Dedifferentiated amniotic fluid mesenchymal stem cell (primary cell): Measurements from ENCODE around the gene U2AF1.
"Not testable (repeated sequence)": the region's sequence is repeated elsewhere in the genome, so short reads cannot be mapped to it uniquely, and the experiment has no call there.

Experiments used
- DNase-seq: peaks from one replicate; pipeline ENCODE4 v3.0.0-alpha.2; 2016; ENCODE audit errors: extremely low spot score

U2AF1 gene, protein sequence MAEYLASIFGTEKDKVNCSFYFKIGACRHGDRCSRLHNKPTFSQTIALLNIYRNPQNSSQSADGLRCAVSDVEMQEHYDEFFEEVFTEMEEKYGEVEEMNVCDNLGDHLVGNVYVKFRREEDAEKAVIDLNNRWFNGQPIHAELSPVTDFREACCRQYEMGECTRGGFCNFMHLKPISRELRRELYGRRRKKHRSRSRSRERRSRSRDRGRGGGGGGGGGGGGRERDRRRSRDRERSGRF

DNA sequence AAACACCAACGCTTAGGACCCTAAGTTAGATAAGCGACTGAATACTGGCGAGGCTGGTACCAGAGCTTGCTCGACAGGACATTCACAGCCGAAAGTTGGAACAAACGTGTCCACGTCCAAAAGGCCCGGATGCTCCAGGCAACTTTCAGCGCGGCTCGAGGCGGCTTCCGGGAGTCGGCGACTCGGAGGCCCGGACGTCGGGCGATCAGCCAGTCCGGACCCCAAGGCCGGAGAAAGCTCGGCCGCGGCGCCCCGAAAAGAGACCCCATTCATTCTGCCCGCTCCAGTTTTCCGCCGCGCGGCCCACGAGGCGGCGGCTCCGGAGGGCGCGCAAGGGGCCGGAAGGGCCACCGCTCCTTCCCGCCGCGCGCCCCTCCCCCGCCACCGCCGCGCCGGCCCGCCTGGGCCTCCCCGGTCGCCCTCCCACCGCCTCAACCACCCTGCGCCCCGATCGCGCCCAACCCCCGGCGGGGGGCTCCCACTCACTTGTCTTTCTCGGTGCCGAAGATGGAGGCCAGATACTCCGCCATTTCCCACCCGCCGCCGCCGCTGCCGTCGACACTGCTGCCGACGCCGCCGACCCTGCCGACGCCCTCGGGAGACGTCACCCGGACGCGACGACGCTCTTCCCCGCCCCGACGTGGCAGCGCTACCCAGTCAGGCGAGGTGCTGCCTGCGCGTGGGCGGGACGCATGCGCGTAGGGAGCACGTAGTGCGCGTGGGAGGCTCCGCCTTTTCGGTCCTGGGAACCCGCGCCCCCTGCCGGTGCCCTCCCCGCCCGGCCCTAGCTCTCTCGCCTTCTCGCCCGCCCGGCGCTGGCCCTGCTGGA lies at the start of gene U2AF1:
Gene U2AF1 (minus strand): TSS at position 606 of the 829 bp plus-strand sequence. CDS start 76 bp downstream, at position 530.
- DNase-seq, result not testable (repeated sequence)

DNA sequence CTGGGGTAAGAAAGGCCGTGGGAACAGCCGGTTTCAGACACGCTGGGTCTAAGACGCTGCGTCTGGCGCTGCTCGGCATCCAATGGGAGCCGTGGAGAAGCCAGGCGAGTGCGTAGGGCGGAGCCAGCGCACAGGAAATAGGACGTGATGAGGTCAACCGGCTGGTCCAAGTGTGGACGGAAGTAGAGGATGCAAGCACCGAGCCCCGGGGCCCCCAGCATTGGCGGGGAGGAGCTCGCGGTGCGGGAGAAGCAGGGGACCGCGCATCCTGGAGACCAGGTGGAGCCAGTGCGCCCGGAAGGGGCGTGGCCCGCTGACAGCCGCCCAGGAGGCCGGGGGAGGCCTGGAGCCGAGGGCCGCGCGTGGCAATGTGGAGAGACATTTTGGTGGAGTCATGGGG lies 46.2 kb upstream of the U2AF1 start:
- DNase-seq, result not testable (repeated sequence)

DNA sequence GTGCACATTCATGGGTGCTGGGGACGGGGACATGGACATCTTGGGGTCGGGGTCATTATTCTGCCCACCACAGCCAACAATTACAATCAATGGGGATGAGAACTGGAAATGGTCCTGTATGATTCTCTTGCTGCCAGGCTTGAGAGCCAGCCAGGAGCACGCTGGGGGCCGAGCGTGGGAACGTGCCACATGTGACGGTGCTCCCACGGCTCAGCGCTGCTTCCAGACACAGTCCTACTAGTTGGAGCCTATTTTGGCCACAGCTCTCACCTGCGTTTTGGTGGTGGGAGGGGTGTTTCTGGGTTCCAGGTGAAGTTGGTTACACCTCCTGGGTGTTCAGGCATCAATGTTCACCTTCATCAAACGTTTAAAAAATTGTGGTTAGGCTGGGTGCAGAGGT lies 42.0 kb upstream of the U2AF1 start:
- DNase-seq, result not testable (repeated sequence)

DNA sequence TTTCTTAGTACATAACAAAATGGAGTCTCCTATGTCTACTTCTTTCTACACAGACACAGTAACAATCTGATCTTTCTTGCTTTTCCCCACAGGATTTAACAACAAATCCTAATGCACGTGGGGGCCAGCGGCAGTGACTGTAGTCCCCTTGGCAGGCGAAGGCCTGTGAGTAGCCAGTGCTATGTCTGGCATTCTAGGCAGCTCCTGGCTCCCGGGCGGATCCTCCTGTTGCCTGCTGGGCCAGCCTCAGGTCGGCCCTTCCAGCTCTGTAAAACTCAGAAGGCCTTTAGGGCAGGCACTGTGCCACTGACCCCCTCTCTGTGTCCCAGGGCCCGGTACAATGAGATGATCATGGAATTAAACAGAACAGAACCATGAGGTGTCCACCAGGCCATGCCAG lies 40.6 kb upstream of the U2AF1 start:
- not testable (repeated sequence) for DNase-seq

DNA sequence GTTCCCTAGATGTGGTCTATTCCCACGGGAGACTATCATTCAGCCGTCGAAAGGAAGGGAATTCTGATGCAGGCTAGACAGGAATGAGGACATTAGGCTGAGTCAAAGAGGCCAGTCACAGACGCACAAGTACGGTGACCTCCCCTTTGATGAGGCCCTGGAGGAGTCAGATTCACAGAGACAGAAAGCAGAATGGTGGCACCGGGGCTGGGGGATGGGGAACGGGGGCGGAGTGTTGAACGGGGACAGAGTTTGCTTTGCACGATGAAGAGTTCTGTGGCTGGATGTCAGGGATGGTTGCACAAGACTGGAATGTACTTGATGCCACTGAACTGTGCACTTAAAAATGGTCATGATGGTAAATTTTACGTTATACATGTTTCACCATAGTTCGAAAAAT lies 39.3 kb upstream of the U2AF1 start:
- DNase-seq, result not testable (repeated sequence)

DNA sequence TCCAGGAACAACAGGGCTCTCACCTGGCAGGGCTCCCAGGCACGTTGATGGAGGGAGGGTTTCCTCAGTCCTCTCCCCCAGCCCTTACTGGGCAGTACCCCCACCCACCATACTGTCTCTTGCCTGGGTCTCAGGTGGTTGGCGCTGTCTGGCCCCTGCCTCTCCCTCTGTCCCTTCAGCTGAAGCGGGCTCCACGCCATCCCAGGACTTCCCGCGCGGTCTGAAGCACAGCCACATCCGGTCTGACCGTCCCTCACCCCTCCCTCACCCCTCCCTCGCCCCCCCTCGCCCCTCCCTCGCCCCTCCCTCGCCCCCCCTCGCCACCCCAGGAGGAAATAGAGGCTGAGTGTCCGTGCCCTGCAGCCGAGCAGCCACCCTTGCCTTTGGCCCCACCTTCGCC lies 34.0 kb upstream of the U2AF1 start:
- not testable (repeated sequence) for DNase-seq

DNA sequence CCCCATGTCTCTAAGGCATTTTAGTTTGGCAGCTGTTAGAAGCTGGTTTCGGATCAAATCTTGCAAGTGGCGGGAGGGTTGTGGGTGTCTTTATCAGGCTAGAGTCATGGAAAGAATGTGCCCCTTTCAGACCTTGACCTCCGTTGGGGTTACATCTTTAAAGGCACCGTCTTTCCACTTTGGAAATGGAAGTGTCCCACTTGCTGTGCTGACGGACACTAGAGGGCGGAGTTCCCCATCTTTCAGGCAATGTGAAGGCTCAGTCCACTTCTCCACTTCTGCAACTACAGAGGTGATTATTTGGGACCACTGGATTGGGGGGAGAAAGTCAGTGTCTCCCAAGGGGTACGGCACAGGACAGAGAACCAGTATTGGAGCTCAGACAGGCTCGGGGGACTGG lies 31.6 kb upstream of the U2AF1 start:
- DNase-seq, result not testable (repeated sequence)

DNA sequence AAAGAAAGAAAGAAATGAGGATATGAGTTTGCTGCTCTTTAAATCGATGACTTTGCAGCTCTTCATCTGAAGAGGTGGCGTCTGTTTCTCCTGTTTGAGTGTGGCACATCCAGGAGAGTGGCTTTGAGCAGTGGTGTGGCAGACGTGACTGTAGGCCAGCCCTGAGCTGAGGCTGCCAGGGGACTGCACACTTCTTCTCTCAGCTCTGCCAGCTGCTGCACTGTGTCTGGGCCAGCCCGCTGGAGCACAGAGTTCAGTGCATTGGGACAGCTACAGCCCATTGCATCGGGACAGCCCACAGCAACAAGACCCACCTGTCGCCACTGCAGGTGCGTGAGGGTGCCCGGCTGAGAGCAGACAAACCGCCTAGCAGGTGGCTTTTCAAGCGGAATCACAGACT lies 27.1 kb upstream of the U2AF1 start:
- not testable (repeated sequence) for DNase-seq

DNA sequence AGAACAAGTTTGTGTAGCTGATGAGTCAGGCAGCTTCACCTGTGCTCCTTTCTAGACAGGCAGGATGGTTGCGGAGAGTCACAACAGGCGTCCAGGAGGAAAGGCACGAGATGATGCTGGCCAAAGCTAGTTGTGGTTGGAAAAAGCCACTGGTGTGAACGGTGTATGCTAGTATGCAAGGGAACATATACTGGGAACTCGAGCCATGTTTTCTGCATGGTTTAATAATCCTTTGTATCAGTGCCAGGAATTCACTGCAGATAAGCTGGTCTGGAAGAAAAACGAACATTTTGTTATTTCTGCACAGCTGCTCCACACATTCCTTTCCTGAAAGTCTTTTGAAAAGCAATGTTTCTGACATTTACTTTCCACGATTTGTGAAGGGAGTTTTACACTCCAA lies 22.7 kb upstream of the U2AF1 start:
- DNase-seq, result not testable (repeated sequence)

DNA sequence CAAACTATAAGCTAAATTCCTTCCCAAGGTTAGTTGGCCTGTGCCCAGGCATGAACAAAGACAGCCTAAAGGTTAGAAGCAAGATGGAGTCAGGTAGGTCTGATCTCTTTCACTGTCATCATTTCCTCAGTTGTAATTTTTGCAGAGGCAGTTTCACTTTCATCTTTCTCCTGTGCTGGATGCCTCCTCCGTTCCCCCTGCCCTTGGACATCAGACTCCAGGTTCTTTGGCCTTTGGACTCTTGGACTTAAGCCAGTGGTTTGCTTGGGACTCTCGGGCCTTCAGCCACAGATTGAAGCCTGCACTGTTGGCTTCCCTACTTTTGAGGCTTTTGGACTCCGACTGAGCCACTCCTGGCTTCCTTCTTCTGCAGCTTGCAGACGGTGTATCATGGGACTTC lies 8.6 kb upstream of the U2AF1 start:
- DNase-seq, result not testable (repeated sequence)

DNA sequence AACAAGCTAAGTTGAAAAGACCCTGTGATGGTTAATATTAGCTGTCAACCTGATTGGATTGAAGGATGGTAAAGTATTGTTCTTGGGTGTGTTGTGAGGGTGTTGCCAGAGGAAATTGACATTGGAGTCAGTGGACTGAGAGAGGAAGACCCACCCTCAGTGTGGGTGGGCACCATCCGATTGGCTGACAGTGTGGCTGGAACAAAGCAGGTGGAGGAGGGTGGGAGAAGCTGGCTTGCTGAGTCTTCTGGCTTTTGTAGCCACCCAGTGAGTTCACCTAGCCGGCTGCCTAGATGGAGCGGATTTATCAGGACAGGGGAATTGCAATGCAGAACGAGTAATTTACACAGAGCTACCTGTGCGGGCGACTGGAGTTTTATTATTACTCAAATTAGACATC lies 7.1 kb upstream of the U2AF1 start:
- not testable (repeated sequence) for DNase-seq

DNA sequence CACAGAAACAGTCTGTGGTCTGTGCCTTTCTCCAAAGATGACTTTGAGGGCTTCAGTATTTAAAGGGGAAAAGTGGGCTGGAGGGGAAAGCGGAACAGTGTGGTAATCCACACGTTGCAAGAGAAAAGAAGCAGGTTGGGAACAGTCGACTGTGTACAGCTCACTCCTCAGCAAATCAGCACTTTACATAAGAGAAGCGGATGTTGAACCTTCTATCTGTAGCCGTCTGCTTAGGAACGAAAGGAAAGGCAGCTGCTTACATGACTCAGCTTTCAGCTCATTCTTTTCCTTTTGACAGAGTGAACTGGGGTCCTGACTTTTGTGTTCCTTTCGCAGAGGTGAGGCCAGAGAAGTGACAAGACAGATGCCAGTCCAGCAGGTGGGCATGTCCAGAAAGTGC lies 1.6 kb upstream of the U2AF1 start:
- DNase-seq, result not testable (repeated sequence)

DNA sequence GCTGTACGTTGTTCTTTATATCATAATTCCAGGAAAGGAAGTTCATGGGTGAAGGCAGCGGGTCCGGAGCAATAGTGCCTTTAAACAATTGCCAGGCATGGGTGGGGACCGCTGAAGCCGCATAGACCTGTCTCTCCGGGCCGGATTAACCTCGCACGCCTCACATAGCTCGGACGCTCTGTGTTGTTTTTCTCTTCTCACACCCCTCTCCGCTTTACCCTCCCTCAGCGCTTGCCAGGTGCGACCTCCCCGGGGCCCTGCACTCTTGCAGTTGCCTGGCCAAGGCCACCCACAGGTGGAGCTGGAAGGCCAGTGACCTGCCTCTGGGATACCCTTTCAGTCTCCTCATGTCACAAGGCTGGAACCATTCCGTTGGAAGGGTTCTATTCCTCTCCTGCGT lies 807 bp upstream of the U2AF1 start:
- DNase-seq, result not testable (repeated sequence)

DNA sequence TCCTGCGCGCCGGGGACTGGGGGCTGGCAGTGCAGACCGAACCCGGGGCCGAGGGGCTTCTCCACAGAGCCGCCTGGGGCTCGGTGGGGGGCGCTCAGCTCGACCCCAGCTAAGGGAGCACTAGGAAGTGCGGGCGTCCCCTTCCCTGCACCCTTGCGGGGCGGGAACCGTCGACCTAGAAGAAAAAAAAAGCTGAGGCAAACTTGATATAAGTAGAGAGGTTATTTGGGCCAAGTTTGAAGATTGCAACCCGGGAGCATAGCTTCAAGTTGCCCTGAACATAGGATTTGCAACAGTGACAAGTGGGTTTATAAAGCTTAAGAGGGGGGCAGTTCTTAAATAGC lies 396 bp upstream of the U2AF1 start:
- DNase-seq, result not testable (repeated sequence)

DNA sequence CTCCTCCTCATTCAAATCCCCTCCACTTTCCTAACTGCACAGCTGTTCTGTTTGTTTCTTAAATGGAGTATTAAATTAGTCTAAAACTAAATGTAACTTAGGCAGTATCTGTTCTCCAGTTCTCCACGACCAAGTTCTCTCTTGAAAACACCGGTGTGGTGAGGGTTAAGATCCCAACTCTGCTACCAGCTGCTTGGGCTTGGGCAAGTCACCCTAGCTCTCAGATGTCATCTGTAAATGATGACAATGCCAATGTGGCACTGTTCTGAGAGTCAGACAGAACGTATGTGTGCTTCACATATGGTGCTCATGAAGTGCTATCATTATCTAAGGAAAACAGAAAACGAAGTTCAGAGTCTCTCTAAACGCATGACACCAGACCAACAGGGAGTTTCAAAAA lies 2.7 kb downstream of the U2AF1 start:
- DNase-seq, result not testable (repeated sequence)

DNA sequence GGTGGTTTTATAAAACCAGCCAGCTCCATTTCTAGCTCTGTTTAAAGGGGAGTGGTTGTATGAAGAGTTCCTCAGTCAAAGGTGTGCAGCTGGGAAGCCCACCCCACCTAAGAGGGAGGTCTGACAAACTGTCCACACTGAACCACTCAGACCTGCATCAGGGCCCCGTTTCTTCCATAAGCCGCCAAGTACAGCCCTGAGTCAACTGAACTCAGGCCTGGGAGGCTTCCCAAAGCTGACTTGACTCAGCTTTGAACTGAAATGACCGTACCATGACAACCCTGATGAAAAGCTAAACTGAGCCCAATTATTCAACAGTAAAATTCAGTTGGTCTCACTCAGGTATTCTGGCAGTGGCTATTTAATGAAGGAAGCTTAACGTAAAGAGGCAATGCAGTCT lies 5.1 kb downstream of the U2AF1 start:
- DNase-seq, result not testable (repeated sequence)

DNA sequence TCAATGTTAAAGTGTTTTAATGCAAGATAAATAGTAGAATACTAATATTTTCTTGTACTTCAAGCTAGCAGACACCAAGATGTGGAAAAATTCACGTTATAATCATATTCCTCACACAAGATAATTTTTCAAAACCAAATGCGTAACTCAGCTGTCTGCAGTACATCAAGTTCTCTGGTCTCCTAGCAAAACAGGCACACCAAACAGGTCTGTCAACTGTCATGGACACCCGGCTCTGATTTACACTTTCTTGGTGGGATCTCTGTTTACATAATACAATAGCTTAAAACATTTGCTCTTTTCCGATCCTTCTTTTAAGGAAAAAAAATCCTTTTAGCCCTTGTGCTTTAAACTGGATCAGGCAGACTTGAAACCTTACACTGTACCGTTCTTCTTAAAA lies 5.7 kb downstream of the U2AF1 start:
- not testable (repeated sequence) for DNase-seq

DNA sequence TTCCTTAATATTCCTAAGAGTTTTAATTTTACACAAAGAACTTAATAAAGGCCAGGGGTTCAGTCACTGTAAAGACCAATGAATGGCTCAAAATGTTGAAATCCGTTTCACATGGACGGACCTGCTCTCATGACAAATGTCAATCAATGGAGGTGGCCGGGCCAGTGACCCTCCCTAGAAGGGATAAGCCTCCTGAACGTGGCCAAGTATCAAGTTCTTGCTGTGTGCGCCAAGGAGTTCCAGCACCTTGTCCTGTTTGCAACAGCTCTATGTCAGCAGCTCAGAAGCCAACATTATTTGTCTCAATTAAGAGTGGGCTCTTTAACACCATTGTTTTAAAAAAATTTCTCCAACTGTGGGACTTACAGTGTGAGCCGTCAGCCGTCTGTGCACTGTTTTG lies 6.4 kb downstream of the U2AF1 start:
- not testable (repeated sequence) for DNase-seq

DNA sequence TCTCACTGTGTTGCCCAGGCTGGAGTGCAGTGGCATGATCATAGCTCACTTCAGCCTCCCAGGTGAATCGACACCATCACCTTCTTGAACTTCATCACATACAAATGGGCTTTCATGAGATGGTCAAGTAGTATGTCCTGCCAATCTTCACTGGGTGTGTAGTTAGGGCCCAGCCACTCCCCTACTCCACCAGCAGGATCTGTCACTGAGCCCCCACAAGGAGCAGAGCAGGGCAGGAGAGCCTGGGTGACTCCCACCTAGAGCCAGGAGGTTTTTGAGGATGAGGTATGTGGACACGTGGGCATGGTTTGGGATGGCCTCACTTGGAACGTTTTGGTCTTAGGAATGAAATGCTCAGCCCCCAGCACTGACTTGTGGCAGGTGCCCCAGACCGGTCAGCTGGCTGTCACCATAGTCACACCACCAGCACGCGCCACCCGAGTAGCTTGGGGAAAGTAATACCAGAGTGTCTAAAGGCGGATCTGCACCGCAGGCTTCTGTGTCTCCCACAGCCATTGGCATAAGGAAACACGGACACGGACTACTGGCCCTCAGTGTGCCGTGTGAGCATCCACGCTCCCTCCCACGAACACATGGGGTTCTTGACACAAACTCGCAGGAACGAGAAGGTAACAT lies 15.3 kb downstream of the U2AF1 start:
- not testable (repeated sequence) for DNase-seq

DNA sequence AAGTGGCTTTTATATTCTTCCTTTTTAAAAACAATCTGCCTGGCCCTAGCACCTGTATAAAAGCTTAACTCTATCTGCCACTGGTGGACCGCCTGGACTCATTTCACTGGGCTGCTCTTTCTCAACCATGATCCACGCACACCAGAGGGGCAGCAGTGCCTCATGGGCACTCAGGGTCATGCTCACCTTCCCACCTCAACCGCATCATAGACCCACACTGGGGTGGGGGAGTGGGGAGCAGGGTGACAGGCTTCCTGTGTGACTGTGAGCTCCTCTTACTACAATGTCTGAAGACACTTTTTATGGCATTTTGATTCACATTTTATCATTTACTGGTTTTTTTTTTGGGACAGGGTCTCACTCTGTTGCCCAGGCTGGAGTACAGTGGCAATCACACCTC lies 16.4 kb downstream of the U2AF1 start:
- not testable (repeated sequence) for DNase-seq

DNA sequence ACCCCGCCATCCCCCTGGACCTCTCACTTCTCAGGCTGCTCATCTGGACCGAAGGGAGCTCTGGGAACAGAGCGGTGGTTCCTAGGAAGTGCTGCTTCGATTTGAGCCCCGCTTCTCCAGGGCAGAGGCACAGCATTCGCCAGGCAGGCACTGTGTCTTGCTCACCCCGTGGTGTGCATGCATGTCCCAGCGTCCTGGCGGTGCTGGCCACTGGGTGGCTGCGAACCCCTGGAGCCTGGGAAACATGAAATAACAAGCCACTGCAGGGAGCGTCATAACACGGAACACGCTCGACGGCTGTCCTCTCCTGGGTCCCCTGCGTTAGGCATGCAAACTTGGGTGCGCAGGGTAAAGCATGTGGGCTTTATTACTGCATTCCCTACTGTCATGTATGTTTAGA lies 17.9 kb downstream of the U2AF1 start:
- not testable (repeated sequence) for DNase-seq

DNA sequence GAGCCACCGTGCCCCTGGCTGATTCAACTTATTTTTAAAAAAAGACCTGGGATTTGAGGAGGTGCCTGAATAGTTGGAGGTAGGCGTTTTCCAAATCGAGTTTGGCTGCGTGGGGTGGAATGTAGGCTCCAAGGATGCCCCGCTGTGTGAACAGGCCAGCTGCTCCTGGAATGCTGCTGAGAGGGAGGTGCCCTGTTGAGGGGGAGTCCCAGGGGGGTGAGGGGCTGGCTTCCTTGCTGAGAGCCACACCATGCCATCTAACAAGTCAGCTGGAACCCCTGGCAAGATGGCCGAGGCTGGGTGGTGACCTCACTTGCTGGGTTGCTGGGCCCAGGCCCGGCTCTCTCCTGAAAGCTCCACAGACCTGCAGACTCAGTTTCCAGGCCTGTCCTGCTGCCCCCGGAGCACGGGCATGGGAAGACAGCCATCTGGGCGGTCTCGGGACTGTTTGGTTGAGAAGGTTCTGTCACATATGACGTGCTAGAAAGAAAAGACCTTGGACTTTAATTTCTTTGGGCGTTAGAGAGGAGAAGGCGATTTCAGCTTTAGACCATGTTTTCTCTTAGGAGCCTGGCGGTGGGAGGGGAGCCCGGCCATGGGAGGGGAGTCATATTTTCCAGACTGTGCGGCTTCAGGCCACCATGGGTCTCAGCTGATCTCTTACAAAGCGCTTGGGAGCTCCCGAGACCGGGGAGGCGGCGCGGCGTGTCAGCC lies 24.6 kb downstream of the U2AF1 start:
- not testable (repeated sequence) for DNase-seq
